Measurements from ENCODE around the gene HECTD1.
A peak's percentile ranks its signal among the peaks of the same experiment; 100 is the strongest.
"Not testable (repeated sequence)": the region's sequence is repeated elsewhere in the genome, so short reads cannot be mapped to it uniquely, and the experiment has no call there.

The HECTD1 gene

GRCh38 chr14:31207755-31208545, at the start of gene HECTD1:
Gene HECTD1 (minus strand): TSS chr14:31207793. CDS start chr14:31205936, 1,857 bp downstream.
- peak; percentile 93 for DNase-seq

DNA sequence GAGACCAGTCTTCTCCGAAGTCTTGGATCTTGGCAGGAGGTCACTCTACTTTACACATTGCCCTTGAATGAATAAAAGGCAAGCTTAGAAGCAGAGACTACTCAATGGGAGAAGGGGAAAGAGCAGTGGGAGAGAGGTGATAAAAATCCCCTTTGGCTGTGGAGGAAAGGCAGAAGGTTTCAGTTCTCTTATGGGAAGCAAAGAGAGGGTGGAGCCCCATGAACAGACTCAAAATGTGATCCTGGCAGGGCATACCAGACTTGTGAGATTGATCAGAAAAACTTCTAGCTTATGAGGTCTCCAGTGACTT, 49.6 kb upstream of the HECTD1 start:
- DNase-seq: no peak

DNA sequence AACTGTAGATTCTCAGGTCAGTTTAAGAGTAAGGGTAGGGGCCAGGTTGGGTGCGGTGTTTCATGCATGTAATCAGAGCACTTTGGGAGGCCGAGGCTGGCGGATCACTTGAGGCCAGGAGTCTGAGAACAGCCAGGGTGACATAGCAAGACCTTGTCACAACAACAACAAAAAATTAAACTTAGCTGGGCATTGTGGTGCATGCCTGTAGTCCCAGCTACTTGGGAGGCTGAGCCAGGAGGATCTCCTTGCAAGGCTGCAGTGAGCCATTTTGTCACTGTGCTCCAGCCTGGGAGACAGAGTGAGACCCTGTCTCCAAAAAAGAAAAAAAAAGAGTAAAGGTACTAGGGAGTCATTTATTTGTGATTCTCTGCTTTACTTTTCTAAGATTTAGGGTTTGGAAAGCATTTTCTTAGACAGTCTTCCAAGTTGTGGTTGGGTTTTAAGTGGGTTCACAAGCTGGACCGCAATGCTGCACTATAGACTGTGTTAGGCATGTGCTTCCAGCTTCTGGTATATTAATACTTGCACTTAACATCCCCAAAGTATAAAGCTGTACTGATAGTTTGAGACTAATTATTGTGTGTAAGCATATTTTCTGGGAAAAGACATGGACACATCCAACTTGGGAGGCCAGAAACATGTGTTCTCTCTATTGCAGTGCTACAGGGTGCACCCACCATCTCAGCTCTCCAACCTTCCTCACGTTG, 49.1 kb upstream of the HECTD1 start:
- DNase-seq: no peak

DNA sequence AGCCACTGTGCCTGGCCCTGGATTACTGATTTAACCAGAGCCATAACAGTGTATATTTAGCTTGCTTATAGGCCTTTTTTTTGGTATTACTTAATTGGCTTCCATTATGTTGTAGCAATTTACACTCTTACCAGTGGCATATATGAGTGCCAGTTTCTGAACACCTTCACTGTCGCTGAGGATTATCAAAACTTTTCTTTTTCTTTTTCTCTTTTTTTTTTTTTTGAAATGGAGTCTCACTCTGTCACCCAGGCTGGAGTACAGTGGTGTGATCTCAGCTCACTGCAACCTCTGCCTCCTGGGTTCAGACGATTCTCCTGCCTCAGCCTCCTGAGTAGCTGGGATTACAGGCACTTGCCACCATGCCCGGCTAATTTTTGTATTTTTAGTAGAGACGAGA, 48.3 kb upstream of the HECTD1 start:
- DNase-seq: not testable (repeated sequence)

- DNase-seq: no peak
Measured at GRCh38 chr14:31255286-31255685, 47.7 kb upstream of the HECTD1 start.

- no peak for DNase-seq
Measured at GRCh38 chr14:31253746-31254471, 46.3 kb upstream of the HECTD1 start.

DNA sequence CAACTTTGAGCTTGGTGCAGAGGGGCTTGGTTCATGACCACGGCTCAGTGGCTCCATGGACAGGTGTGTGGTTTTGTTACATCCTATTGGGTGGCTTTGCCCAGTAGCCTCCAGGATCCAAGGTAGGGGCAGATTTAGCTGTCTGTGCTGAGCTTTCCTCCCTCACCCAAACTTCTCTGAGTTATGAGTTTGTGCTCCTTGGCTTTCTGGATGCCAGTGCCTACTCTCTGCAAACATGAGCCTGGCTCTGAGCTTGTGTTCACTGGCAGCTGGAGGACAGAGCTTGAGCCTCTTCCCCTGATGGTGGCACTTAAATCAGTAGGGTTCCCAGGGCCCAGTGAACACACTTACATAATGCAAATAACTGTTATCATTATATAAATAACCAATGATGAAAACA, 45.3 kb upstream of the HECTD1 start:
- no peak for DNase-seq

GRCh38 chr14:31251028-31251958, 43.7 kb upstream of the HECTD1 start:
- DNase-seq: no peak

GRCh38 chr14:31244626-31245025, 37.0 kb upstream of the HECTD1 start:
- no peak for DNase-seq

- DNase-seq: no peak
Measured at GRCh38 chr14:31243860-31244259, 36.3 kb upstream of the HECTD1 start.

- not testable (repeated sequence) for DNase-seq
Measured at GRCh38 chr14:31242161-31242940, 34.8 kb upstream of the HECTD1 start.

DNA sequence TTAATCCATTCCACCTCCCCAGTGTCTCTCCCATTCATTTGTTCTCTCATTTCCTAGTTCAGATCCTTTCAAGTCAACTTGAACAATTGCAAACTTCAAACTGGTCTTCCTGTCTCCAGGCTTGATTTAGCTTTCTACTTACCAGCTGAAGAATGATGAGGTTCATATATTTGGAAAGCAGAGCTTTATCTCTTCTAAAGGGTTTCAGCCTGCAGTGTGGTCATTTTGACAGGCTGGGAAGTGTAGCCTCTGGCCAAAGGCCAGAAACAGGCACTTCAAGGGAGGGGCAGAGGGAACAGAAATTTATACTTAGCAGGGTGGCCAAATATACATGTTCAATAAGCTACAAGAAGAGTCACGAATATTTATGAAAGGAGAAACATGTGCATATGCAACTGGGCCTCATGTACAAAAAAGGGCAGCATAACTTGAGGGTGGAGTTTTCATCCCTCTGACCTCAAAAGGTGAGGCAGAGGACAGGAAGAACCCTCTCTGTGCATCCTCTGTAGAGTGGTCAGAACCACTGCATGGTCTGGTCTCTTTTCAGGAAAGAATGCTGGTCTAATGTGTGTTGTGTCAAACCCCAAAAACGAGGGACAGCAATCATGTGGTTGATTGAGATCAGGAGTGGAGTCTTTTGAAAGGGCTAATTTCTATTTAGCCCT, 34.0 kb upstream of the HECTD1 start:
- no peak for DNase-seq

GRCh38 chr14:31239741-31240140, 32.1 kb upstream of the HECTD1 start:
- DNase-seq: no peak

GRCh38 chr14:31235462-31235861, 27.9 kb upstream of the HECTD1 start:
- no peak for DNase-seq

- no peak for DNase-seq
Measured at GRCh38 chr14:31232081-31232480, 24.5 kb upstream of the HECTD1 start.

DNA sequence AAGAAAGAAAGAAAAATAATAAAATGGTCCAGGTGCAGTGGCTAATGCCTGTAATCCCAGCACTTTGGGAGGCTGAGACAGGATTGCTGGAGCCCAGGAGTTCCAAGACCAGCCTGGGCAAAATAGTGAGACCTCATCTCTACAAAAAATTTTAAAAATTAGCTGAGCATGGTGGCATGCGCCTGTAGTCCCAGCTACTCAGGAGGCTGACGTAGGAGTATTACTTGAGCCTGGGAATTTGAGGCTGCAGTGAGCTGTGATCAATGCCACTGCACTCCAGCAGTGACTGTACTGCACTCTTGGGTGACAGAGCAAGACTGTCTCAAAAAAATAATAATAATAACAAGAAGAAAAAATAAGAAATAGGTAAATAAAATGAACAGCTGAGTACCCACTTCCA, 23.7 kb upstream of the HECTD1 start:
- not testable (repeated sequence) for DNase-seq

GRCh38 chr14:31230573-31230958, 23.0 kb upstream of the HECTD1 start:
- DNase-seq: no peak

DNA sequence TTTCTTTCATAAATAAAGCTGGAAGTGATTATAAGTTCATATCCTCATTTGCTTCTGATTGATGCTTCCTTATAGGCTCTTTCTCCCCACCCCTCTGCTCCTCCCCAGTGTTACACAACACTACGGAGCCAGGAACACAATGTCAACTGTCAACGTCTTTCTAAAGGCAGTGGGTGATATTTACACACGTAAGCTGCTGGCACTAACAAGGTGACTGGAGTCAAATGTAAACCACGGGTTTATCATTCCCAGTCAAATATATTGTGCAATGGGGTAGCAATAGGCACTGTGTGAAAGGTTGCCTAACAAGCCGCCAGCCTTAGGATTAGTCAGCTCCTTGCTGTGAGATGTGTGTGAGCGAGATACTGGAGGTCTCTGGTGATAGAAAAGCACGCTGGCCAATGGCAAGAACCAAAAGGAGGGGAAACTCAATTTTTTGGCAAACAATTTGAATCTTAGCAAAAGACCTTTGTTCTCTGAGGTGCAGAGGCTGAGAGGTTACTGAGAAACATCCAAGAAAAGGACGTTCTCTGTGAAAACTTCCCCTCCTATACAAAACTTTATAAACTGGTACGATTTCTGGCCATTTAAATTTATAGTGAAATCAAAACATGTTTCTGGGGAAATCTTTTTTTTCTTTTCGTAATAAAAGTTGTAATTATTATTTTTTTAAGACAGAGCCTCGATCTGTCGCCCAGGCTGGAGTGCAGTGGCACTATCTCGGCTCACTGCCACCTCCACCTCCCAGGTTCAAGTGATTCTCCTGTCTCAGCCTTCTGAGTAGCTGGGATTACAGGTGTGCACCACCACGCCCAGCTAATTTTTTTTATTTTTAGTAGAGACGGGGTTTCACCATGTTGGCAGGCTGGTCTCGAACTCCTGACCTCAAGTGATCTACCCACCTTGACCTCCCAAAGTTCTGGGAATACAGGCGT, 22.3 kb upstream of the HECTD1 start:
- no peak for DNase-seq

DNA sequence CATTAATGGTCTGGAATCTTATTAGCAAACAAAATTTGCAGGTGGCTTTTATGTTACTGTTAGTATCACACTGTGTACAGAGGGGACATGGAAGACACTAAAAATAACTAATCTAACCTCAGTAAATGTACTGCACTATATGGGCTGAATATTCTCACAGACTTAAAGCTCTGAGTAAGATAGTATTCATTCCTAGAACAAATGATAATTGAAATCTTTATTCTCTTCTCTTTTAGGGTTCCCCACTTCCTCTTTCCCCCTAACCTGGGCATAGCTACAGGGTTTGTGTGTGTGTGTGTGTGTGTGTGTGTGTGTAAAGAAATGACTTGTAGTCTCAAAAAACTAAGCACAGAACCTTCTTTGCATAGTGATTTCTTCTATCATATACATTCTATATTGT, 21.4 kb upstream of the HECTD1 start:
- DNase-seq: no peak

- DNase-seq: no peak
Measured at GRCh38 chr14:31228533-31228932, 20.9 kb upstream of the HECTD1 start.

Measured in NCI-H1105 treated with DMSO at 0.1 percent for 48 hours (cell line).